ENCODE data around the gene ARHGAP42.
"Not testable (repeated sequence)": the region's sequence is repeated elsewhere in the genome, so short reads cannot be mapped to it uniquely, and the experiment has no call there.

The ARHGAP42 gene

DNA sequence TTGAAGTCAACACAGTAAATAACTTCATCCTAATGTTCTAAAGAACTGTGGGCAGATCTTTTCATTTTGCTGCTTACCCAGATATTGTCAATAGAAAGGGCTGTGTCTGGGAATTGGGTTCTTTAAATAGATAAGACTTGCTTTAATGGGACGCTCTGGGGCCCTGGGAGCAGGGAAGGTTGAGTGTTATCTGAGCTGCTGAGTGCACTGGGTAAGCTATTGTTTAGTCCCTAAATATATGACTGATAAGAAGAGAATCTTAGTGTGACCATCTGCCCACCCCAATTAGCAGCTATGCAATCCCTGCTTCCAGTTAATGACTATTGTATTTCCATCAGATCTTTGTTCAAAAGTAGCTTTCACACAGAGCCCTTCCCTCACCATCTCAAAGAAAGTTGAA lies 44.4 kb downstream of the ARHGAP42 start:
- no peak for DNase-seq

DNA sequence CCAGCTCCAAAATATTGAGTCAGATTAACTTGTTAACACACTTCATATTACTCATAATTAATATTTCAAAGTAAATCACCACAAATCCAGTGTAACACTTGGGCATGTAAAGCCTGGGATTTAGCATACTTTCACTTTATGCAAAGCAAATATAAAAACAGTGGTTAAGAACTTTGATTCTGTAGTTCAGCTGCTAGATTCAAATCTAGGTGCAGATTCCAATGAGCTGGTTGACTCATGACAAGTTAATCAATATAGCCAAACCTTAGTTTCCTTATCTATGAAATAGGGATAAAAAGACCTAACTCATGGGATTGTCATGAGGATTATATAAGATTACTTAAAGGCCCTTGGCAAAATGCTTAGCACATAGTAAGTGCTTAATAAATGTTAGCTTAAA lies 45.9 kb downstream of the ARHGAP42 start:
- DNase-seq: no peak

DNA sequence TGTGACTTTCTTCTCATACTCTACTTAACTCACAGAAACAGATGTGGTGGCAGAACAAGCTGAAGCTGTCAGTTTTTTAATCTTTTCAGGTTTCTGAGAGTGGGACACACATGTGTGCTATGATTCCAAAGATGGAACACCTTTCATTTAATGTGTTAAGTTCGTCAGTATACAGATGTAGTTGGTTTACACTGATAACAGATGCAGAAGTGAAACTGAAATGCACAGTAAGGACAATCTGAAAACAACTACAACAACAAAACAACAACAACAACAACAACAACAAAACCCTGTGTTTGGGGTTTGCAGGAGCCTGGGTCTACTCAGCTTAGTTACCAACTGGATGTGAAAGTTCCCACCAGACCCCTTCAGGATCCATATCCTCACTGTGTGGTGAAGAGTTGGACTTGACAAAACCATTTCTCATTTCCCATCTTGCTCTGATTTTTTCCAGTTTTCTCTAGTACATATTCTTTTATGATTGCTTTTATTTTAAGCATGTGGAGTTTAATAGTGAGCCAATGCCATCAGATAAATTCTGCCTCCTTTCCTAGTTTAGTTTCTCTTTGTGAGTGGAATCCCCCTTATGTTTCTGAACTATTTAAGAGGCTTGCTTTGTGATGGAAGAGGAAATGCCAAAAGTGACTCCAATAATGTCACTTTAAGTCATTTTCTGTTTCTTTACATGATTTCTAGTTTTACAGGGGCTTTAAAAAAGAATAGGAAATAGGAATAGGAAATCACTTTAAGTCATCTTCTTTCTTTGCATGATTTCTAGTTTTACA lies 47.8 kb downstream of the ARHGAP42 start:
- DNase-seq: no peak

DNA sequence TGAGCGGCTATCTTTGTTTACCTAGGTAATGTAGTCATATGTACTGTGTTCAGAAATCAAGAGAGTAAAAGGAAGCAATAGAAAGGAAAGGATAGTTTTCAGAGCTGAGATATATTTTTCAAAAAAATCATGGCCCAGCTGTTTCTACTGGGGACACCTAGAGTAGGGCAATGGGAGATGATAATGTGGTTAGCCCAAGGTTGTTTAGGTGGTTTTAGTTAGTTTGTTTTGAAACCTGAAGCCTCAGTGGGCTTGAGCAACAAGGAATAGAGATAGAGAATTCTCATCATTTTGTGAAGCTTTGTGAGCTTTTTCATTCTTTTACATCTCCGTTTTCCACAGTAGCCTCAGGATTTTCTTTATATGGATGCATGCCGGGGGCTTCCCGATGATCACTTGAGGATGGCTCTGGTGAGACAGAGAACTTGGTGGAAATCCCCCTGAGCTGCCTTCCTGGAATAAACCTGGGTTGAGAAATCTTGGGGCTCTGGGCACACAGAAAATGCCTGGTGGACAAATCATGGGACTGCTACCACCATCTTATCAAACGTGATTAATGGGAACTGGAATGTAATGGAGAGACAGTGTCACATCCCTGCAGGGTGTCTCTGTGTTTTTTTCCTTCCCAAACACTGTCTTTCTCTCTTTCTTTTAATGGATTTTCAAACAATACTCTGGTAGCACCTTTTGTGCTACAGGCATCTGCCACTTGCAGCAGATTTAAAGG lies 49.0 kb downstream of the ARHGAP42 start:
- no peak for DNase-seq

DNA sequence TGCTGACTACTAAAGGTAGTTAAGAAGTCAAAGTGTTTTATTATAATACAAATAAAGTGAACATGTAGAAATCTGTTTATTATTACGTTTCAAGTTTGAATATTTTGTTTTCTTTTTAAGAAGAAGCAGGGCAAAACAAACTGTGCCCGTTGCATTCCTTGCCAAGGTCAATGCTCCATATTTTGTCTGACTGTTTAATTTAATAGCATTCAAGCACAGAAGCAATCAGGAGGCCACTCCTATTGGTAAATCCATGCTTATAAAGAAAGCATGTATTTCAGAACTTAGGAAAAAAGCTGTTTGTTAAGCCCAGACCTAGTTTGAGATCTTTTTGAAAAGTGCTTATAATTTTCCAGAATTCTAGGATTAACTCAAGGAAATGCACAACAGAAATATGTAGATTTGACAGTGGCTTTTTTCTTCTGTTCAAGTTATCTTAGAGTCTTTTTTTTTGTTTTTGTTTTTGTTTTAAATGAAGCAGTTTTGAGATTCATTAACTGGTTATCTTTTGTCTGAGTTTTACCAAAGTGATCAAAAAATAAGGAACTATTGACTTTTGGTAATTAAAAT lies 51.7 kb downstream of the ARHGAP42 start:
- no peak for DNase-seq

DNA sequence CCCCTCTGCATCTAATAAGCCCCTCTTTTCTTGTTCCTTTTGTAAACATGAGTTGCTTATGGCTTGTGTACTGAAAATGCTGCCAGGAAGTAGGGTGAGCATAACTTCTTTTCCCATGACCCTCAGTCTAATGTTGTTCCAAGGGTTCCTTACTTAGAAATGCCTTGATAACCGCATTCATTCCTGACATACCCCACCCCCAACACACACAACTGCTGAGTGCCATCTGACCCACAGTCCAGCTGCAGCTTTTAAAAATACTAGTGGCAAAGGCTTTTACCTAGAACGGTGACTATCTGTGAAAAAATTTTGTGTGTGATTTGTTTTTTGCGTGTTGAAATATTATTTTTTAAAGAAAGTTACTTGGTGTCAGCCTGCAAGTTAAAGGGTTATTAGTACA lies 52.6 kb downstream of the ARHGAP42 start:
- no peak for DNase-seq

DNA sequence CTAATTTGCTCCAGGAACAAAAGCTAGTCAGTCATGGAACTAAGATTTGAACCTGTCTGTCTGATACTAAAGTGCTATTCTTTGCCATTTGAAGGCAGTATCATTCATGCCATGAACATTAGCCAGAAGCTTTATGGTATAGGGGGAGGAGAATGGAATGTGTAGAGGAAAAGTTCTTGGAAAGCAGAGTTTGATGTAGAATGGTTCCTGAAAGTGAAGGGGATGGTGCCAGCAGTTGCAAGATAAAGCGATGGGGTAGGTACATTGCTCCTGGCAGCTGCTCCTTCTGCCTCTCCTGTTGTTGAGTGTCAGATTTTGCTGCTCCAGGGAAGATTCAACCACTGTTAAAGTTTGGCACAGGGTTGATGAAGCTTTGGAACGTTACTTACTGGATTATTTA lies 53.4 kb downstream of the ARHGAP42 start:
- no peak for DNase-seq

DNA sequence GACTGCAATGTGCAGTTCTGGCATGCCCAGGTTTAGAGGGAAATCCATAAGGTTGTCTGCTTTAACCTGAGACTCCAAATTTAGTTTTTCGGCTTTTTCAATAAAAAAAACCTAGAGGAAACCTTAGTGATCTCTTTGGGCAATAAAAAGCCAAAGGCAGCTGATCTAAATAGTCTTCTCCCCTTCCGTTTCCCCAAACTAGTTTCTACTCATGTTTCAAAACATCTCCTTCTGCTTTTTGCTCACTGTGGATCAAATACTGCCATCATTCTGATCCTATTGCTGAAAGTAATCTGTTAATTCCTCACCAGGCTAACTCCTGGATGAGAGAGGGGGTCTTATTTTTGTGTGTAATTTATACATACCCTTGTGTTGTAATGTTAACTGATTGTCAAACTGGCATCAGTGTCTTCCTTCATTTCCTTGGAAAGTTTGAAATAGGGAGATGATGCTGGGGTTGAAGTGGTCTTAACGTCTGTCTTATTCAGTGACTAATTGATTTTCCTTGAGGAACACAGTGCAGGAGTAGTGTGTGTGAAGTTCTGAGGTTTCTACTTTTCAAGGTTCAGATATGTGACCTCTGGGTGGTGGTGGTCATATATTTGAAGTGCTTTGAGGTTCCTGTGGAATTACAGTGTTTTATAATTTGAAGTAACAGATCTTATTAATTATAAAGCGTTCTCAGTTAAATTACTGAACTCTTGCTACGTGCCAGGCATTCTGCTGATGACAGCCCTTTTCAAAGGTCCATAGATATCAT lies 55.0 kb downstream of the ARHGAP42 start:
- no peak for DNase-seq

DNA sequence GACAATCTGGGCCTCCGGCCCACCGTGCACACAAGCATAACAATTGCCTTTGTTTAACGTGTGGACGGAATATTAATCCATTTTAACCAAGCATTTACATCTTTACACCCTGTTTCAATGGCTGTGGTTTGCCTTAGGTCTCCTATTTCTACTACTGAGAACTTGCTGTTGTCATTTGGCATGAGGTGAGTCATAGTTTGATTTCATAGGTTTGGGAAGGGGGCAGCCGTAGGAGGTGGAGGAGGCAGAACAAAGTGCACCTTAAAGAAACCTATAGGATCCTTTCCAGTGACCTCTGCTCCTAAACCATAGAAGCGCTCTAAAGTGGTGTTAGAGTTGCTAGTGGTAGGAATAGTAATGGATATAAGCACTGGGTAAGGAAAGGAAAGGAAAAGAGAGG lies 59.4 kb downstream of the ARHGAP42 start:
- no peak for DNase-seq

DNA sequence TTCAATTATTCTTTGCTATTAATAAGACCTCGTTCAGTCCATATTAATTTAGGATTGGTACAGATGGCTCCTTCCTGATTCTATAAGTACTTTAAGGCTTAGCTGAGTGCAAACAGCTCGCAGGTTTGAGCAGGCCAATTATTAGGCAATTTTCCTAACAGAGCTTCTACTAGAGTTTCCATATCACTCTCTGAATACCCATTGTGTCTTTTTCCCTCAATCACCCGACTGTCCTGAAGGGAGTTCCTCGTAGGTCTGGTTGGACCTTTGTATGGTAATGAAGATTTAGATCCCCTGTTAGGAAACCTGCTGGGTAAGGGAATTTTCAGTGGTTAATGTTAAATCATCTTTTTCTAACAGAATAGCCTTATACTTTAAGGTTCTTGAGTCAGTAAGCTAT lies 61.1 kb downstream of the ARHGAP42 start:
- DNase-seq: no peak

DNA sequence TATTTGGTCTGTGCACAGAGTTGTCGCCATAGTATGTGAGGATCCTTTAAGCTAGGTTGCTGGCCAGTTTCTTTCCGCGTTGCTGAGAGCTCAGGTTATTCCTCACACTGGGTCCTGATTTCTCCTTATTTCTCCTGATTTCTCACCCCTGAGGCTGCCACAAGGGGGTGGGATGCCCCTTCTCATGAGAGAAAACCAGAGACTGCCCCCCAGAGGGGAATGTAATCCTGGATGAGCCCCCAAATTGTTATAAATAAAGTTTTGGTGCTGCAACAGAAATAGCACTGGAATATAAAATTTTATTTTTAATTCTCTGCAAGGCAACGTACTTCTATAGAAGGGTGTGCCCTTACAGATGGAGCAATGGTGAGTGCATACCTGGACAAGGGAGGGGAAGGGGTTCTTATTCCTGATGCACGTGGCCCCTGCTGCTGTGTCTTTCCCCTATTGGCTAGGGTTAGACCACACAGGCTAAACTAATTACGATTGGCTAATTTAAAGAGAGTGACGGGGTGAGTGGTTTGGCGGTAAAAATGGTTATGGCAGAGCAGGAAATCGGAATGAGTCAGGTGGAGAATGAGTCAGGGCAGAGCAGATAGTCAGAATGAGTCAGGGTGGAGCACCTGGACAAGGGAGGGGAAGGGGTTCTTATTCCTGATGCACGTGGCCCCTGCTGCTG lies 62.9 kb downstream of the ARHGAP42 start:
- DNase-seq: not testable (repeated sequence)

DNA sequence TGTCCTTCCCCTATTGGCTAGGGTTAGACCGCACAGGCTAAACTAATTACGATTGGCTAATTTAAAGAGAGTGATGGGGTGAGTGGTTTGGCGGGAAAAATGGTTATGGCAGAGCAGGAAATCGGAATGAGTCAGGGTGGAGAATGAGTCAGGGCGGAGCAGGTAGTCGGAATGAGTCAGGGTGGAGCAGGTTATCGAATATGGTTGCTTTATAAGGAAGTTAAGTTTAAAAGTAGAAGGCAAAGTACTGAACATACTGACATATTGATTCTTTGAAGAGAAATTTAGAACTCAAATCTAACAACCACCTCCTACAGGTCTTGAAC lies 63.4 kb downstream of the ARHGAP42 start:
- DNase-seq: not testable (repeated sequence)

DNA sequence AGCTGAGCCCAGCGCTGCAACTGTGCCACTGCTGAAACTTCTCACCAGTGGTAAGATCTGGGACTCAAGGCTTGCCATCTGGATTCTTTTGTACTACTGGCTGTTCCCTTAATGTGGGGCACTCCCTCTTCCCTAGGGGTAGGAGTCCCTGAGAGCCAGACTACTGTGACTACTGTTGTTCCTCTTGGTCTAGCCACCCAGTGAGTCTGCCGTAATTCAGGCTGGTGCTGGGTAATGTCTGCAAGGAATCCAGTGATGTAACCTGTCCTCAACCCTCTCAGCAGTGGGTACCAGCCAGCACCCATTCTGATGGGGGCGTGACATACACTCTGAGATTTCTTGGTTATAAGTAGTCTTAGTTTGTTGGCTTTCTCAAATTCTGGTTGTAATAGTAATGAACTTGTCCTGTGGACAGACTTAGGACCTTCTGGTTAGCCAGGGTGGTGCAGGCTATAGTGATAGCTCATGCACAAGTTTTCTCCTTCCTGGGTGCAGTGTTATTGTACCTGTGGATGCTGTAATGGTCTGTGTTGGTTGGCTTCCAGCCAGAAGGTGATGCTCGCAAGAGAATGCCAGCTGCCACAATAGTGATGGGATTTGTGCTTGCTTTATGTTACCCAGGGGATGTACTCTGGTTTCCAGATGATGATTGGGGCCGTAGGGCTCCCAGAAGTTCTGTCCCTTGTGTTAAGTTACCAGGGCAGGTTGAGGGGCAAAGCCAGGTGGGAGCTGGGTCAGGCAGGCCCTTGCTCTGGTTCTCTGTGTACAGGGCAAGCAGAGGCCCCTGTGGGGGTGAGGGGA lies 65.5 kb downstream of the ARHGAP42 start:
- DNase-seq: peak; percentile 62

DNA sequence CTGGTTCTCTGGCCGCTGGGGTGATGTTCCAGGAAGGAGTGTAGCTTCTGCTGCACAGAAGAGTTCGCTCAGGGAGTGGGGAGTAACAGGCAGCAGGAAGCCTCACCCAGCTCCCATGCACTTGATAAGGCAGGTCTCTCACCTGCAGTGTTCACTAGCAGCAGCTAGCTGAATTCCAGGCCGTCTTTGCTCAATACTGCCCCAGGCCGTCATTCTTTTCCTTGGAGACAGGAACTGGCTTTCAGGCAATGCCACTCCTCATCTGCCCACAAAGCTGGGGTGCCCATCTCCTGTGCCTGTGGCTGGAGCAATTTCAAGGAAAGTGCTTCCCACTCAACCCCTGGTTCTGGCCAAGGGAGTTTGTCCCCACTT lies 66.1 kb downstream of the ARHGAP42 start:
- DNase-seq: no peak

DNA sequence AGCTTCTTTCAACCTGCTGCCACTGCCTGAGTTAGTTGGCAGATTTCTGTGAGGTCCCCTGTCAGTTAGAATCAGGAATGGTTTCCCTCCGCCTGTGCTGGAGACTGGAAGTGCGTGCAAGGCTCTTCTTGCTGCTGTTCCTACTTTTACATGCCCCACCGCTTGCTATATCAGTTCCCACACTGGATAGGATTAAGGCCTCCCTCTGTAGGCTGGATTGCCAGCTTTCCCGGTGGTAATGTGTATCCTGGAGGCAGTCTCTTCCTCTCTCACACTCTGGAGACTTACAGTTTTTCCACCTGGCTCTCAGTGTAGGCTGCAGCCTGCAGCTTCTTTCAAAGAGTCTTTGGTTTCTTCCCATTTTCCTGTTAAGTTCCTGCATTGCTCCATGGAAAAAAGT lies 66.5 kb downstream of the ARHGAP42 start:
- DNase-seq: no peak

DNA sequence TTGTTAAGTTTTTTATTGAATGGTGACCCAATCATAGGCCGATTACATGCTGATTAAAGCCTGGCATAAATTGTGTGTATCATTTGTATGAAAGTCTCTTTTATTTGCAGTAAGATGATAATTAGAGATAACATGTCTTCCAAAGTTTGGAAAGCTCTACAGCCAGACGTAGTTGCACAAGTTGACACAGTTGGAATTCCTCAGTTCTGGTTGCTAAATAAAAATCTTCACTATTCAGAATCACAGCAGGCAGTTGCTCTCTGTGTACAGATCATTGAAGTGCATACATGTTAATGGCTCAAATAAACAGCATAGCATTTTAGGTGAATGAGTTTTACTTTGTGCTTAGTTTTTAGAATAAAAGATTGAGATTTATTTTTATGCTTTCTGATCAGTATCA lies 69.5 kb downstream of the ARHGAP42 start:
- no peak for DNase-seq

DNA sequence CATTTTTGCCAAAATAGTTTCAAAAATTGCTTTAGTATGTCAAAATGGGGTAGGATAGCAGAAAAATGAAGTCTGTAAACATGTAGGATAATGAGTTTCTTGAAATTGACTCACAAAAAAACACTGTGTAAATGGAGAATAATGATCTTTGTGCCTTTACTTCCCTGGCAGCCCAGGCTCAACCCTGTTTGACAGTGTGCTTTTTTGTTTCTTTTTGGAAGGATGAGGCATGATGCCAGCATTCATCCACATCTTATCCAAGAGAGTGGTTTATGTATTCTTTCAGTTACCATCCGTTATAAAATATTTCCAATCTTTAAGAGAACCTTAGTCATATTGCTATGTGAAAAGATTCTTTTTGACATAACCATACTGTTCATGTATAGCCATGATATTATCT lies 70.6 kb downstream of the ARHGAP42 start:
- DNase-seq: no peak

DNA sequence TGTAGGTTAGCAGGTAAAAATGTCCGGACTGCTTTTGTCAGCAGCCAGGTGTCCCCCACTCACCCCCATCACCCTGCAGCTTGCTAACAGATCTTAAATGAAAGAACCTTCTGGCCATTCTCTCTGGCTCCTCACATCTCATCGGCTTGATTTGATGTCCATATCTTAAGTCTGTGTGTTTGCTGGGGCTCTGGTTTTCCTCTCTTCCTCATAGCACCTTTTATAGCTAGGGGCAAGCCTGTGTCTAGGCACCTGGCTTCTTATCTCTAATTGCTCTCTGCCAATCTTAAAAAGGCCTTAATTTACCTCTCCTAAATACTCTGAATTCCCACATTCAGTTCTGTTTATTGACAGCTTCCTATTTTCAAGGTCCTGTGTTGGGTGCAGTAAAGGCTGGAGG lies 72.0 kb downstream of the ARHGAP42 start:
- no peak for DNase-seq

DNA sequence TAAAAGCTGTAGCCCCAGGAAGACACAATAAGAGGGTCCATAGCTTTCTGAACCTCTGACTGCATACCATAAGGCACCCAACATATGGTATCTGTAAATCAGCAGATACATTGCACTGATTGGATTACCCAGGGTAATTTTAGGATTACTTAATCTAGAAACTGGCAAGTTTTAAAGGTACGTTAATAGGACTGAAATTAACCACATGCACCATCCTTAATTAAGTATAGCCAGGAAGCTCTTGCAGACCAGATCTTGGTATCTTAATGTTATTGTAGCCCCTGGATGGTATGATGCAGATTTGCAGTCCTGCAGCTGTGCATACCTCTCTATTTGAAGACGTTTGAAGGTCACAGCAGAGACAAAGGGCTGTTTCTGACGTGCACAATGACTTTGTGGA lies 72.8 kb downstream of the ARHGAP42 start:
- no peak for DNase-seq

DNA sequence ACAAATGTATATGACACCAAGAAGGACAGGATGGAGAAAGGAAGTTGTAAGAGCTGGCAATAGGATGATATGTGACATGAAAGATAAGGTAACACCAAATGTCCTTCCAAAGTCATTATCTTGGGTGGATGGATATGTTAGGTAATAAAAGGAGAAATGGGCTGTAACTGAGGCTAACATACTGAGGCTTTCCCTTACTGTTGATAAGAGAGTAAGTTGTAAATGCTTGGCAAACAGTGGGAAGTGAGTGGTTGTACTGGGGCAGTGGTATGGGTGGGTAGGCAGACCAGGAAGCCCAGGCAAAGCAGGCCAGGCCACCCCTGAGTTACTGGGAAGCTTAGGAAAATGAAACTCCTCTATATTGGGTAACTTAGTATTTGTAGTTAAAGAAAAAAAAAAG lies 73.7 kb downstream of the ARHGAP42 start:
- DNase-seq: no peak

DNA sequence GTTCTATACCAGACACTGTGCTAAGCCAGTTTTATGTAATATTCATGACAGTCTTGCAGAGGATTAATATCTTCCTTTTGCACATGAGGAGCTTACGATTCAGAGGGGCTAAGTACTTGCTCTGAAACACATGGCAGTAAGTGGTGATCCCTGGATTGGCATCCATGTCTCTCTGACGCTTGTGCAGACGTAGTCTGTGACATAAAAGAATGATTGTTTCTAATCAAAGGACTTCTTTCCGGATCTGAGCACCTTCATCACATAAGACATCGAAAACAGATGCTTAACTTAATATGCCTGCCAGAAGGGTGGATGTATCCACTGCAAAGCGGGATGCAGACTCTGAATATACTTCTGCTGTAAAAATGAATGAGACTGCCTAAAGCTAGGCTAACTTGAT lies 74.8 kb downstream of the ARHGAP42 start:
- DNase-seq: no peak

DNA sequence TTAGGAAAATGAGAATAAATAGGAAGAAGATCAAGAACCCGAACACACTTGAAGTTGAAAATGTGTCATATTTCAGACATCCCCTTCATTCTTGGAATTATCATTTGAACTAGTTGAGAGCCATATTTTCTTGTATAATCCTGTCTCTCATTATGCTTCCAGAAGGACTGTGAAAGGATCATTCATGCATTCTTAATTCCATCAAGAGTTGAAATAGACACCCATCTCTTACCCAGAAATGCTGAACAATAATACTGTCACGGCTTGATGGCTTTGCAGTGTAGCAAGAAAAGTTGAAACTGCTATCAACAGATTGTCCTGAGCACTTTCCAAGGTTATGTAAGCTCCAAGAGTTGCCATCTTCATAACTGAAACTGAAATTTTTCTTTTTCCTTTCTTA lies 79.7 kb downstream of the ARHGAP42 start:
- no peak for DNase-seq

Data from NCI-H1436 (cell line).